OCI-LY1 (cell line): ENCODE results near the gene TPP1.

Experiments used
- CTCF ChIP-seq: fragments of 200-600 bp; sonication (generic), shearing (Covaris generic); IDR thresholded peaks from 2 replicates; pipeline ENCODE4 v1.5.1; 2017; ENCODE audit warnings: mild to moderate bottlenecking, antibody characterized with exemption, low read length, moderate library complexity, mixed read lengths
- EZH2 ChIP-seq: fragments of 200-600 bp; sonication (generic), shearing (Covaris generic); IDR thresholded peaks from 2 replicates; pipeline ENCODE4 v1.8.0; 2017; ENCODE audit warnings: borderline replicate concordance, mixed run types, mild to moderate bottlenecking, antibody characterized with exemption, low read length, moderate library complexity, mixed read lengths

GRCh38 chr11:6640985-6641701 is 21.9 kb upstream of the TPP1 start:
- TF ChIP-seq CTCF (no peak), EZH2 (no peak)
